Neural crest cell (in vitro differentiated cells): ENCODE results near the gene BOD1L1. TPM values are rescaled to one million over a fixed set of nuclear protein-coding genes. Genes with fewer than 3 reads are reported as not detected.
A peak's percentile ranks its signal among the peaks of the same experiment; 100 is the strongest.

ENCODE experiments used
- DNase-seq: peaks from one replicate; pipeline ENCODE4 v3.0.0; 2021; ENCODE audit warnings: low read depth, mixed read lengths, low spot score
- H3K27ac Mint-ChIP-seq: one replicate; pipeline ENCODE4 v1.8.0; 2021; ENCODE audit warnings: mild to moderate bottlenecking, mixed read lengths; ENCODE audit not compliant: unreplicated experiment
- H3K27me3 Mint-ChIP-seq: 2 replicates; pipeline ENCODE4 v1.8.0; 2021; ENCODE audit warnings: low read depth, mild to moderate bottlenecking, mixed read lengths
- H3K36me3 Mint-ChIP-seq: 2 replicates; pipeline ENCODE4 v1.8.0; 2021; ENCODE audit warnings: low read depth, mild to moderate bottlenecking, mixed read lengths
- H3K4me1 Mint-ChIP-seq: 2 replicates; pipeline ENCODE4 v1.8.0; 2021; ENCODE audit warnings: mixed read lengths
- H3K4me3 Mint-ChIP-seq: one replicate; pipeline ENCODE4 v1.8.0; 2021; ENCODE audit warnings: mild to moderate bottlenecking, mixed read lengths
- H3K9me3 Mint-ChIP-seq: 2 replicates; pipeline ENCODE4 v1.8.0; 2021; ENCODE audit warnings: mixed read lengths
- total RNA-seq: library from RNA; stranded (reverse); gene quantifications from 2 replicates; pipeline ENCODE4 v1.2.1, GENCODE V29; 2021
- TF ChIP-seq, protein P1 (sequence below): fragments of 200-600 bp; sonication (generic); conservative IDR thresholded peaks from 2 replicates; pipeline ENCODE4 v1.5.0; 2021; ENCODE audit warnings: antibody characterized with exemption, mild to moderate bottlenecking

BOD1L1 gene
- total RNA-seq, 1 donor from 2014 or later = 27.9 TPM

DNA sequence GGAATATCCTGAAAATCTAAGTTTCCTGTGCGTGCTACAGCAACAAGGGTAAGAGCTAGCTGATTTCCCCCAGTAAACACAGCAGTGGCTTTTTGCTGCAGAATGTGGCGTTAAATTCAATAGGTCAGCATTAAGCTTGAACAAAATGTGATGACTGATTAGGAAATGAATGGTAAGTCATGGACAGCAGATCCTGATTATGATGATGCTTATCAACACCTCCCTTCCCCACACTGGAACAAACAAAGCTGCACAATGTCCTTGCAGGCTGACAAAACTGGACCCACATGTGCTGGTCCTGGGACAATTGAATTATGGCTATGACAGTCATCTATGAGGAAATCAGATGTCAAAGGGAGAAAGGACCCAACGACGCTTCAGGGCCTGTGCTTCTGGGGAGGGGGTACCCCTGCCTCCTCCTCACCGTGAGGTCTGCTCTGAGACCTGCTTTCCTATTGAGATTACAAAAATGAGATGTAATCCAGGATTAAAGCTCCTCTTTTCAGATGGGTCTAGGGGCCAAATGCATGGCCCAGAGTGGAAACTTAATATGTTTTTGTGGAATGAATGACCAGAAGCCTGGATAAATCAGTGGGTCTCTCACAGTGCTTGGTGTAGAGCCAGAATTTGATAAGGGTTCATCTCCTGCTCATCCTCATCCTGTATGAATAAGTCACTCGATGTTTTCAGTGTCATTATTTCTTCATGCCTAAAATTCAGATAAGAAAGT, 32.0 kb upstream of the BOD1L1 start:
- no peak overlapping the region for H3K27ac Mint-ChIP-seq
- H3K36me3 Mint-ChIP-seq = no peaks in the 10 kb centered on the region
- TF ChIP-seq, protein P1, sequence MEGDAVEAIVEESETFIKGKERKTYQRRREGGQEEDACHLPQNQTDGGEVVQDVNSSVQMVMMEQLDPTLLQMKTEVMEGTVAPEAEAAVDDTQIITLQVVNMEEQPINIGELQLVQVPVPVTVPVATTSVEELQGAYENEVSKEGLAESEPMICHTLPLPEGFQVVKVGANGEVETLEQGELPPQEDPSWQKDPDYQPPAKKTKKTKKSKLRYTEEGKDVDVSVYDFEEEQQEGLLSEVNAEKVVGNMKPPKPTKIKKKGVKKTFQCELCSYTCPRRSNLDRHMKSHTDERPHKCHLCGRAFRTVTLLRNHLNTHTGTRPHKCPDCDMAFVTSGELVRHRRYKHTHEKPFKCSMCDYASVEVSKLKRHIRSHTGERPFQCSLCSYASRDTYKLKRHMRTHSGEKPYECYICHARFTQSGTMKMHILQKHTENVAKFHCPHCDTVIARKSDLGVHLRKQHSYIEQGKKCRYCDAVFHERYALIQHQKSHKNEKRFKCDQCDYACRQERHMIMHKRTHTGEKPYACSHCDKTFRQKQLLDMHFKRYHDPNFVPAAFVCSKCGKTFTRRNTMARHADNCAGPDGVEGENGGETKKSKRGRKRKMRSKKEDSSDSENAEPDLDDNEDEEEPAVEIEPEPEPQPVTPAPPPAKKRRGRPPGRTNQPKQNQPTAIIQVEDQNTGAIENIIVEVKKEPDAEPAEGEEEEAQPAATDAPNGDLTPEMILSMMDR = no peak
- H3K4me3 Mint-ChIP-seq = no peak overlapping the region
- H3K27me3 Mint-ChIP-seq = no peaks in the 10 kb centered on the region
- peaks cover 23% of the 10 kb centered on the region for H3K4me1 Mint-ChIP-seq
- no peak for DNase-seq
- H3K9me3 Mint-ChIP-seq = no peaks in the 10 kb centered on the region

DNA sequence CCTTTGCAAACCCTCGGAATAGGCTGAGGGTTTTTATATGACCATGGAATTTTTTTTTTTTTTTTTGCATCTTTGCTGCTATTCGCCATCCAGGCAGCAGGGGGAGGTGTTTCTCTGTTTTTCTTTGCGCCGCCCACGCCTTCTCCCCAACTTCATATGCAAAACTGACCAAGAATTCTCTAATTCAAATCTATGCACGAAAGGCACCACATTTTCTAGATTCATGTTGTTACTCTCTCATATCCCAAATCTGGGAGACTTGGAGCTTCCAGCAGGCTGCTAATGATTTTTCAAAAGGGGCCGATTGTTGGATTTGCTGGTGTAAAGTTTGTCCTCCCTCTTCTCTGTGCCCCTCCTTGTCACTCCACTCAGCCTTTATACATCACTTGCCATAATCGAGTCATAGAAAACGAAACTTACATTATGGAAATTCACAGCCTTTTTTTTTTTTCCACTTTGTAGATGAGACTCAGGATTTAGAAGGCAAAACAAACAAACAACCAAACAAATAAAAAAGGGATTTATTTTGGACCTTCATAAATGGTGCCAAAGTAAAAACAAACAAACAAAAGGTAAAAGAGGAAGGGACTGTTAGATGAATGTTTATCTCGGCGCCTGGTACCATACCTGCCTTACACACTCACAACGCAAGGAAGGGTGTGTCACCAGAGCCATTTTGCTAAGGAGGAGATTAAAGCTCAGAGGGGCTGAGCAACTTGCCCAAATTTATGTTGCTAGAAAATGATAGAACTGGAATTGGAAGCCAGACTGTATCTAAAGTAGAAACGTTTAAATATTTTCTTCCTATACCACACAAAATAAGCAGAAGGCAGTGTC, 29.3 kb upstream of the BOD1L1 start:
- TF ChIP-seq, protein P1 = peak; percentile 85
- no peak overlapping the region for H3K27ac Mint-ChIP-seq
- no peaks in the 10 kb centered on the region for H3K9me3 Mint-ChIP-seq
- peaks cover 33% of the 10 kb centered on the region for H3K4me1 Mint-ChIP-seq
- peak; percentile 62 for DNase-seq
- peak overlapping the region; percentile 47 for H3K4me3 Mint-ChIP-seq
- no peaks in the 10 kb centered on the region for H3K27me3 Mint-ChIP-seq
- H3K36me3 Mint-ChIP-seq = no peaks in the 10 kb centered on the region

DNA sequence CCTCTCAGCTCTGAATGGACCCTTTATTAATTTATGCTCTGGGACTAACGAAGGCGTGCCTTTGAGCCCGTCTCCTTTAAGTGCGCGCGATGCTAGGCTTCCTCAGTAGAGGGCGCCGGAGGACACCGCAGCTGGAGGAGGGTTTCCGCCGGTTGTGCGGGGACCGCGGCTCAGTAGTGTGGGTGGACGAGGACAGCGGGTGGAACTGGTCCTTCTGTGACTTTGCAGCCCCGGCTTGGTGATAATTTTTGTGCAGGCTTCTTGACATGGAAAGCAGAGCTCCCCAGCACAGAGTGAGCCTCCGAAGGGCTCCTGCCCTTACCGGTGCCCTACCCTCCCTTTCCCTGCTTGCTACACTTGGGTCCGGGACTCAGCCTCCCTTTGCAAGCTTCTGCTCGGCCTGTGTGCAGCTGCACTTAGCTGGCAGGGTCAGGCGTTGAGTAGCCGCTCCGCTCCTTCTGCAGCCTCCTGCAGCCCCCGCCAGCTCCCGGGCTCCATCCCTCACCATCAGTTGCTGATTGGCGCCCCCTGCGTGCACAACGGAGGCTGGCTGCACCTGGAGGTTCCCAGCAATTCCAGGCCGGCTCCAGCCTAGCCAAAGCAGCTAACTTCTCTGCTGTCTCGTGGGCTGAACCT, 26.8 kb upstream of the BOD1L1 start:
- no peaks in the 10 kb centered on the region for H3K9me3 Mint-ChIP-seq
- H3K4me3 Mint-ChIP-seq = peak overlapping the region; percentile 93
- H3K27ac Mint-ChIP-seq = no peak overlapping the region

DNA sequence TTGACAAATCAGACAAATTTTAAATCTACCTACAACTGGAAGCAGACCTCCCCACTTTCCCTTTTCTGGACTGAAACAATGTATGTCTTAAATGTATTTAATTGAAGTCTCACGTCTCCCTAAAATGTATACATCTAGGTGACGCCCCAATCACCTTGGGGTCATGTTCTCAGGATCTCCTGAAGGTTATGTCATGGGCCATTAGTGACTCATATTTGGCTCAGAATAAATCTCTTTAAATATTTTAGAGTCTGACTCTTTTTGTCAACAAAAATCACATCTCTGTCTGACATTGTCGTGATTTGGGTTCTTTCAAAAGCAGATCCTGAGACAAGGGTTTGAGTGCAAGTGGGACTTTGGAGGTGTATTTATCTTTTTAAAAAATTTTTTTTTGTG, 26.2 kb upstream of the BOD1L1 start:
- Mint-ChIP-seq H3K4me3 (peak overlapping the region; percentile 93), H3K36me3 (no peaks in the 10 kb centered on the region), H3K4me1 (peaks cover 33% of the 10 kb centered on the region), H3K9me3 (no peaks in the 10 kb centered on the region), H3K27me3 (no peaks in the 10 kb centered on the region), H3K27ac (no peak overlapping the region)
- no peak for DNase-seq
- TF ChIP-seq, protein P1 = no peak

More for the DNA sequence above, 26.8 kb upstream of the BOD1L1 start:
- peak; percentile 94 for DNase-seq
- TF ChIP-seq, protein P1 = peak; percentile 86
- Mint-ChIP-seq H3K27me3 (no peaks in the 10 kb centered on the region), H3K4me1 (peaks cover 33% of the 10 kb centered on the region), H3K36me3 (no peaks in the 10 kb centered on the region)

DNA sequence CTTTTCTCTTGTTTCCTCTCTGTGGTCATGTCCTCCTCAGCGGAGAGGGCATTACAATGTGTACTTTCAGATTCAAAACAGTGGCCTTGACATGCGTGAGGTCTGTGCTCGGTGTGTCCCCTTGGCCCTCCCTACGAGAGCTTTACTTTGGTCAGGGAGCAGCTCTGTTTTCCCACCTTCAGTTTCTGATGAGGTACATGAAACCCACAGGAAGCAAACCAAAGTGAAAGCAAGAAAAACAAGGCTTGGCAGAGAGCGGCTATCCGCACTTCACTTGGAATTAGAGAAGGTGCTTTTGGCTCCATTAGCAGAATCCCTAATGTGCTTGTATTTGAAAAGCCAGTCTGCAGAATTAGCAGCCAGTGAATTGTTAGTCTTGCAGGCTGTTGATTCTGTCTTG, 19.5 kb upstream of the BOD1L1 start:
- no peak overlapping the region for H3K4me3 Mint-ChIP-seq
- peaks cover 9% of the 10 kb centered on the region for H3K27me3 Mint-ChIP-seq
- no peaks in the 10 kb centered on the region for H3K9me3 Mint-ChIP-seq
- no peak overlapping the region for H3K27ac Mint-ChIP-seq
- DNase-seq = no peak
- H3K36me3 Mint-ChIP-seq = no peaks in the 10 kb centered on the region
- no peaks in the 10 kb centered on the region for H3K4me1 Mint-ChIP-seq
- TF ChIP-seq, protein P1 = no peak
